Stimulated activated CD8-positive, alpha-beta memory T cell treated with anti-CD3 and anti-CD28 coated beads, Interleukin-4, amount 100 ng/mL, for 4 hours (primary cell): ENCODE measurements around the gene NFKB2.

Experiments used
- DNase-seq, 2 donors: peaks; one replicate each; pipeline ENCODE4 v3.0.0-alpha.2; 2020; ENCODE audit warnings: low read depth in 2 of 2, low spot score in 1 of 2

NFKB2 gene

DNA sequence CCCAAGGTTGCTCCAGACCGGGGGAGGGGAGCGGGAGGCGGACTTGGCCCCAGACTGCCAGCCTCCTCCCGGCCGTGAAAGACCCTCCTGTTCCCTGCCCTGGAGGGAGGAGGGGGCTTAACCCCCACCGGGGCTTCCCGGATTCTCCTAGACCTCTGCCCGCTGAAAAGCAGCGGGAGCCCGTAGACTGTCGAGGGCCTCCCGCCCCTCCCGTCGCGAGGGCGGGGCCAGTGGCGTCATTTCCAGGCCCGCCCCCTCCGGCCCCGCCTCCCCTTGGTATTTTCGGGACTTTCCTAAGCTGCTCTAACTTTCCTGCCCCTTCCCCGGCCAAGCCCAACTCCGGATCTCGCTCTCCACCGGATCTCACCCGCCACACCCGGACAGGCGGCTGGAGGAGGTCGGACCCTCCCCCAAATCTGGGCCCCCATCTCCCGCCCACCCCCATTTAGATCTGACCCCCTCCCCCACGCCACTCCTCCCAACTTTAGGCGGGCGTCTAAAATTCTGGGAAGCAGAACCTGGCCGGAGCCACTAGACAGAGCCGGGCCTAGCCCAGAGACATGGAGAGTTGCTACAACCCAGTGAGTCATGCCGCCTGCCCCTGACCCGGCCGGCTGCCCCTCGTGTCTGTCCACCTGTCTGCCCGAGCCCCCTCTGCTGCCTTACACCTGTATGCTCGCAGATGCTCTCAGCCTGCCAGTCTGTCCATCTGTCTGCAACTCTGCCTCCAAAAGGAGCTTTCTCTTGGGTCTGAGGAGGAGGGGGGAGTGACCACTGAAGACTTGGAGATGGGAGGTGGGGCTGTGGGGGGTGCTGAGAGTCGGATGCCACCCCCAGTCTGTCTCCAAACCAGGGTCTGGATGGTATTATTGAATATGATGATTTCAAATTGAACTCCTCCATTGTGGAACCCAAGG, at the start of gene NFKB2:
Gene NFKB2 (plus strand): TSS at position 306 of the 917 bp plus-strand sequence. CDS start 255 bp downstream, at position 561.
- DNase-seq = peak; percentile 78 to 81

DNA sequence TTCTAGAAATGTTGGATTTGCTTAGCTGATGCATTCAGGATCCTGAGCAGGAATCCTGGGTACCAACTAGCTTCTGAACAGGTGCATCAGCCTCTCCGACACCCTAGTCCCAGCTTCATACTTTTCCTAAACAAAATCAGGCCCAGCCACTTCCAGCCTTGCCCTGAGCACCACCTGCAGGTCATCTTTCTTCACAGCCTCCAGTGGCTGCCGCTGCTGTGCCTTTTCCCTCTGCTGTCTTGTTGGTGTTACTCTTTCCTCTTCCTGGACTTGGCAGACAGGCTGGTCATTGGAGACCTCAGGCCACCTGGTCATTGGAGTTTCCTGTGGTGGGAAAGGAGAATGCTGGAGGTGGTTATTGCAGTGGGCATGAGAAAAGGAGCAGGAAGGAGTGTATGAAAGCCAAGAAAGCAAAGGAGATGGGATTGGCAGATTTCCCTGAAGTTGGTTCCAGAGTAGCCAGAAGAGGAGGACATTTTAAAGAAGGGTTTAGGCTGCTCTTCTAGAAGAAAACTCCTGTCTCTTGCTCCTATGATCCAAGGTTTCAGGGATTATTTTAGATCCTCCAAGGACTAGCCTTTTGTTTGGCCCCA, 48.2 kb upstream of the NFKB2 start:
- no peak for DNase-seq

- peak; percentile 29 to 65 for DNase-seq
These were observed 43.3 kb upstream of the NFKB2 start for GRCh38 chr10:102352066-102352715.

GRCh38 chr10:102354451-102354850, 41.1 kb upstream of the NFKB2 start:
- no peak for DNase-seq

GRCh38 chr10:102358712-102359382, 36.7 kb upstream of the NFKB2 start:
- no peak for DNase-seq

DNA sequence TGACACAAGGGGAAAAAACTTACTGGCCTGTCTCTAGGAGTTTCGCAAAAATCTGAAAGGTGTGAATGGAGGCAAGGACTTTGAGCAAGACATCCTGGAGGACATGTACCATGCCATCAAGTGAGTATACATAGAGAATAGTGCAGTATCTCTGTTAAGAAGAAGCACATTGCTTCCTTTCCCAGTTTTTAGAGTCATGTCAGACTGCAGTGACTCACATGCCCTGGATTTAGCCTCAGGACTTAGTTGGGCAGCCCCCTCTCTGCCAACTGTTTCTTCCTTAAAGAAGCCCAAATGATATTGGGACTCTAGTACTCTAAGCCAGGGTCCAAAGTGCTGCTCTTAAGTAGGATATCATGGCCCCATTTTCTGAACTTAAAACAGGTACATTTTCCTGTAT, 28.1 kb upstream of the NFKB2 start:
- DNase-seq = no peak

DNA sequence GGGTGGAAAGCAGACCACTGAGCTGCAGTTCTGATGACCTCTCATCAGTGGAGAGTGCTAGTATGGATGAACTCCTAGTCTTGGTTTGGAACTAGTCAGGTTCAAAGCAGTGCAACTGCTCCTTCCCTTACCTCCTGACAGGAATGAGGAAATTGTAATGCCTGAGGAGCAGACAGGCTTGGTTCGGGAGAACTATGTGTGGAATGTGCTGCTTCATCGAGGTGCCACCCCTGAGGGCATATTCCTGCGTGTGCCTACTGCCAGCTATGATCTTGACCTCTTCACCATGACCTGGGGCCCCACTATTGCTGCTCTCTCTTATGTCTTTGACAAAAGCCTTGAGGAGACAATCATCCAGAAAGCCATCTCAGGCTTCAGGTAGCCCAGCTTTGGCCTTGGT, 27.4 kb upstream of the NFKB2 start:
- DNase-seq = no peak

GRCh38 chr10:102371295-102371694, 24.2 kb upstream of the NFKB2 start:
- DNase-seq = no peak

DNA sequence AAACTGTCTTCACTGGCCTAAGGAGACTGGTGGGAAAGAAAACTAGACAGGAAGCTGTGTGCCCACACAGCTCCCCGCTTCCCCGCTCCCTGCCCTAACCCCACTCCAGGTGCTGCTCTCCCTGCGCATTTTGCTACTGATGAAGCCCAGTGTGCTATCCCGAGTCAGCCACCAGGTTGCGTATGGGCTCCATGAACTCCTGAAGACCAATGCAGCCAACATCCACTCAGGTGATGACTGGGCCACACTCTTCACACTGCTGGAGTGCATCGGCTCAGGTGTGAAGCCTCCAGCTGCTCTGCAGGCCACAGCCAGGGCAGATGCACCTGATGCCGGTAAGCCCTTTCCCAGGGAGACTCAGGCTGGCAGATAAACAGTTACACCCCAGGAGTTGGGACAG, 20.3 kb upstream of the NFKB2 start:
- no peak for DNase-seq

- no peak for DNase-seq
These were observed 19.6 kb upstream of the NFKB2 start for GRCh38 chr10:102375867-102376266.

DNA sequence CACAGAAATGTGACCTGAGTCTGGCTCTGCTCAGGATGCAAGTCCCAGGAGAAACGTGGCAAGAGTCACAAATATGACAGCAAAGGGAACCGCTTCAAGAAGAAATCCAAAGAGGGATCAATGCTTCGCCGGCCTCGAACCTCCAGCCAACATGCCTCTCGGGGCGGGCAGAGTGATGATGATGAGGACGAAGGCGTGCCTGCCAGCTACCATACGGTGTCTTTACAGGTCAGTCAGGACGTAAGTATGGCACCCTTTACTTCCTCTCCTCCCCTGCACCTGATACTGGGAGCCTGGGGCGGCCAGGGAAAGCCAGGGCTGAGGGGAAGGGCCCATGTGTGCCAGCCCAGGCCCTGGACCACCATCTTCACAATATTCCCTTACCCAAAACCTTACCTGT, 18.6 kb upstream of the NFKB2 start:
- no peak for DNase-seq

GRCh38 chr10:102379383-102379782, 16.1 kb upstream of the NFKB2 start:
- DNase-seq = no peak

- DNase-seq = no peak
These were observed 13.5 kb upstream of the NFKB2 start for GRCh38 chr10:102381983-102382382.

GRCh38 chr10:102382871-102383270, 12.6 kb upstream of the NFKB2 start:
- no peak for DNase-seq

GRCh38 chr10:102384053-102384452, 11.5 kb upstream of the NFKB2 start:
- DNase-seq = no peak

- DNase-seq = no peak
These were observed 10.7 kb upstream of the NFKB2 start for GRCh38 chr10:102384606-102385429.

DNA sequence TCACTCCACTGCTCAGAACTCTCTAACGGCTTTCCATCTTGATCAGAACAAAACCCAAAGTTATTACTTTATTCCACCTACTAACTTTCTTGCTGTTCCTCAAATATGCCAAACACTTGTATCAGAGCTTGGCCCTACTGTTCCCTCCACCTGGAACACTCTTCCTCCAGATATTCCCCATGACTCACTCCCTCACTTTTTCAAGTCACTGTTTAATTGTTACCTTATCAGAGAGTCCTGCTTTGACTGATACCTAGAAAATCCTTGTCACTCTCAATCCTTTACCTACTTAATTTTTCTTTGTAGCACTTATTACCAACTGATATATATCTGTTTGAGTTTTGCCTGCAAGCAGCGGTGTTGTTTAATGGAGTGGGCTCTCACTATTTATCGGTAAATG, 5.6 kb upstream of the NFKB2 start:
- no peak for DNase-seq

DNA sequence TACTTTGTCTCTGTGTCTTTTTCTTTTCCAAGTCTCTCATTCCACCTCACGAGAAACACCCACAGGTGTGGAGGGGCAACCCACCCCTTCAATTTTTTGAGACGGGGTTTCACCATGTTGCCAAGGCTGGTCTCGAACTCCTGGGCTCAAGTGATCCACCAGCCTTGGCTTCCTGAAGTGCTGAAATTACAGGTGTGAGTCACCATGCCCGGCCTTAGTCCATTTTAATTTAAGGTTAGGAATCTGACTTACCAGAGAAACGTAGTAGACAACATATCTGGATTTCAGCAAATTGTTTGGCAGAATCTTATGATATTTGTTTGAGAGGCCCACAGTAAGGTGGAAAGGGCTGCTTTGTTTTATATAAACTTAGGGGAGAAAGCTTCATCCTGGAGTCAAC, 3.2 kb upstream of the NFKB2 start:
- DNase-seq = no peak

- no peak for DNase-seq
These were observed 2.0 kb upstream of the NFKB2 start for GRCh38 chr10:102393411-102394078.
